ENCODE results near the gene ZNF239.
"Not testable (repeated sequence)": the region's sequence is repeated elsewhere in the genome, so short reads cannot be mapped to it uniquely, and the experiment has no call there.

Gene ZNF239

GRCh38 chr10:43543746-43544145 lies 30.7 kb downstream of the ZNF239 start:
- H3K4me3 Mint-ChIP-seq; H3K27ac Mint-ChIP-seq; H3K27me3 Mint-ChIP-seq; H3K9me3 Mint-ChIP-seq; H3K36me3 Mint-ChIP-seq; ATAC-seq (ENCODE audit: low read depth); DNase-seq (ENCODE audit: low spot score in 2 of 2); H3K4me1 Mint-ChIP-seq: not testable (repeated sequence)

GRCh38 chr10:43524434-43525247 lies 49.8 kb downstream of the ZNF239 start:
- peaks cover 37% of the 10 kb centered on the region for H3K9me3 Mint-ChIP-seq
- peaks cover 3% of the 10 kb centered on the region for H3K27me3 Mint-ChIP-seq
- ATAC-seq (ENCODE audit: low read depth) (no peak), DNase-seq (ENCODE audit: low spot score in 2 of 2) (no peak)
- H3K4me1 Mint-ChIP-seq: no peaks in the 10 kb centered on the region
- H3K27ac Mint-ChIP-seq: no peak overlapping the region
- H3K36me3 Mint-ChIP-seq: peaks cover 17% of the 10 kb centered on the region
- no peak overlapping the region for H3K4me3 Mint-ChIP-seq

Data from memory B cell (primary cell).